ENCODE results near the gene NBDY. TPM values are rescaled to one million over a fixed set of nuclear protein-coding genes. Genes with fewer than 3 reads are reported as not detected.

The NBDY gene
- total RNA-seq, 1 donor = 11.9 TPM

DNA sequence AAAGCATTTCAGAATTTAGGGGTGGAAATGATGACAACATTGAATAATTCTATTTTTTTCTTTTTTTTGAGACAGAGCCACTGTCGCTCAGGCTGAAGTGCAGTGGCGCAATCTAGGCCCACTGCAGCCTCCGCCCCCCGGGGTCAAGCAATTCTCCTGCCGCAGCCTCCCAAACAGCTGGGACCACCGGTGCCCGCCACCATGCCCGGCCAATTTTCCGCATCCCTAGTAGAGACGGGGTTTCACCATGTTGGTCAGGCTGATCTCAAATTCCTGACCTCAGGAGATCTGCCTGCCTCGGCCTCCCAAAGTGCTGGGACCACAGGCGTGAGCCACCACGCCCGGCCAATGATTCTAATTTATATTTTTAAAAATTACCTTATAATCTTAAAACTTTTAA lies 7.2 kb downstream of the NBDY start:
- no peak overlapping the region for H3K4me3 ChIP-seq (ENCODE audit: low read depth, low read length)
- no peak for DNase-seq (ENCODE audit: low read depth)
- TF ChIP-seq, protein P1, sequence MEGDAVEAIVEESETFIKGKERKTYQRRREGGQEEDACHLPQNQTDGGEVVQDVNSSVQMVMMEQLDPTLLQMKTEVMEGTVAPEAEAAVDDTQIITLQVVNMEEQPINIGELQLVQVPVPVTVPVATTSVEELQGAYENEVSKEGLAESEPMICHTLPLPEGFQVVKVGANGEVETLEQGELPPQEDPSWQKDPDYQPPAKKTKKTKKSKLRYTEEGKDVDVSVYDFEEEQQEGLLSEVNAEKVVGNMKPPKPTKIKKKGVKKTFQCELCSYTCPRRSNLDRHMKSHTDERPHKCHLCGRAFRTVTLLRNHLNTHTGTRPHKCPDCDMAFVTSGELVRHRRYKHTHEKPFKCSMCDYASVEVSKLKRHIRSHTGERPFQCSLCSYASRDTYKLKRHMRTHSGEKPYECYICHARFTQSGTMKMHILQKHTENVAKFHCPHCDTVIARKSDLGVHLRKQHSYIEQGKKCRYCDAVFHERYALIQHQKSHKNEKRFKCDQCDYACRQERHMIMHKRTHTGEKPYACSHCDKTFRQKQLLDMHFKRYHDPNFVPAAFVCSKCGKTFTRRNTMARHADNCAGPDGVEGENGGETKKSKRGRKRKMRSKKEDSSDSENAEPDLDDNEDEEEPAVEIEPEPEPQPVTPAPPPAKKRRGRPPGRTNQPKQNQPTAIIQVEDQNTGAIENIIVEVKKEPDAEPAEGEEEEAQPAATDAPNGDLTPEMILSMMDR (IDR thresholded peaks at IDR 0.05; ENCODE audit: insufficient read depth, low read length) = no peak

DNA sequence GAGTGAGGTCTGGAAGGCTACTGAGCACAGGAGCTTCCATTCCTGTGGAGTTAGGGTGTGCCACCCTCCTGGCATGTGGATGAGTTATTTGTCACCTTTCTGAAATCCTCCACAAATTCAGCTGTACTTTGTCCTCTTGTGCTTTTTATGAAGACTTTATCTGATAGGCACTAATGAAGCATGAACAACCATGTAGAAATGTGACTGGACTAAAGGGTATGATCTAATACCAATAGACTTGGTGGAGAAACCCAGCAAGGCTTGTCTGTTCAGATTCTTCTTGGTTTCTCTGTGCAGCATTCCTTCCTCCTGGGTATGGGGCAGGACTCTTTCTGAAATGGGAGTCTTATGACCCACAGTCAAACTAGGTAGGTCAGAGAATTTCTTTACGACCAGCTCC lies 9.6 kb downstream of the NBDY start:
- no peak for DNase-seq (ENCODE audit: low read depth)
- H3K4me3 ChIP-seq (ENCODE audit: low read depth, low read length) = no peak overlapping the region
- TF ChIP-seq, protein P1 (IDR thresholded peaks at IDR 0.05; ENCODE audit: insufficient read depth, low read length) = no peak

DNA sequence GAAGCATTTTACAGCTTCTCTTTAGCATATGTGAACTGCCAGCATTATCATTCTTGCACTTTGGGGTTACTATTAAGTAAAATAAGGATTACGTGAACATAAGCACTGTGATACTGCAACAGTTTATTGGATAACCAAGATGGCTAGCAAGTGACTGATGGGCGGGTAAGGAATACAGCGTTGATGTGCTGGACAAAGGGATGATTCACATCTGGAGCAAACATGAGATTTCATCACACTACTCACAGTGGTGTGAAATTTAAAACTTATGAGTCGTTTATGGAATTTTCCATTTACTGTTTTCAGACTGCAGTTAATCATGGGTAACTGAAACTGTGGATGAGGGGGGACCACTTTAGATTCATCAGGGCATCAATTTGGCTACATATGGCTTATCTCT lies 16.0 kb downstream of the NBDY start:
- H3K4me3 ChIP-seq (ENCODE audit: low read depth, low read length) = no peak overlapping the region
- DNase-seq (ENCODE audit: low read depth) = peak; percentile 66
- TF ChIP-seq, protein P1 (IDR thresholded peaks at IDR 0.05; ENCODE audit: insufficient read depth, low read length) = no peak

DNA sequence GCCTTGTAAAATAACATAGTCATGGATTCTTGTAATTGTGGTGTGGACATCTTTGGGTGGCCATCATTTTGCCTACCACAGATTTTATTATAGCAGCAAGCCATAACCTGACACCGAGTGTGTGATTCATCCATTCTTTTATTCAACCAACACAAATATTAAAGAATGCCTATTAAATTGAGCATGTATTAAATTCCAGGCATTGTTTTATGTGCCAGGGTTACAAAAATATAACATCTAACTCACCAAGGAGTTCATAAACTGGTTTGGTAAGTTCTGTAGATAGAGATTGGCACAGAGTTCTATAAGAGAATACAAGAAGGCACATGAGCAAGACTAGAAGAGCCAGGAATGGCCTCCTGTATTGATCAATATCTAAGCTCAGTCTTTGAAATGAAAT lies 18.0 kb downstream of the NBDY start:
- TF ChIP-seq, protein P1 (IDR thresholded peaks at IDR 0.05; ENCODE audit: insufficient read depth, low read length) = no peak
- no peak for DNase-seq (ENCODE audit: low read depth)
- no peak overlapping the region for H3K4me3 ChIP-seq (ENCODE audit: low read depth, low read length)

DNA sequence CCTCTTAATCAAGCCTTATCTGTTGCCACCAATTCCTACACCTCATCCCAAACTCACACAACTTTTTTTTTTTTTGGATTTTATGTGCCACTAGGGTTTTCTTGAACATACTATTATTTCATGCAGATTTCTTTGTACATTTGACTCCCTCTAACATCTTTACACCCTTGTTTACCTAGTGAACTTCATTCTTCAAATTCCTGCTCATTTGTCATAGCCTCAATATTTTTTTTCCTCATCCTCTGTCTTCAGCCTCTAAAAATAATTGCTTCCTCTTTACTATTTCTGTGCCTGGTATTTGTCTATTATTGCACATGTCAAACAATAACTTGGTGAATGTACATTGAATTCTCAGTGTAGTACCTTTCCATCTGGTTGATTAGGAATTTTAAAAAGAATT lies 22.0 kb downstream of the NBDY start:
- TF ChIP-seq, protein P1 (IDR thresholded peaks at IDR 0.05; ENCODE audit: insufficient read depth, low read length) = no peak
- DNase-seq (ENCODE audit: low read depth) = no peak
- H3K4me3 ChIP-seq (ENCODE audit: low read depth, low read length) = no peak overlapping the region

DNA sequence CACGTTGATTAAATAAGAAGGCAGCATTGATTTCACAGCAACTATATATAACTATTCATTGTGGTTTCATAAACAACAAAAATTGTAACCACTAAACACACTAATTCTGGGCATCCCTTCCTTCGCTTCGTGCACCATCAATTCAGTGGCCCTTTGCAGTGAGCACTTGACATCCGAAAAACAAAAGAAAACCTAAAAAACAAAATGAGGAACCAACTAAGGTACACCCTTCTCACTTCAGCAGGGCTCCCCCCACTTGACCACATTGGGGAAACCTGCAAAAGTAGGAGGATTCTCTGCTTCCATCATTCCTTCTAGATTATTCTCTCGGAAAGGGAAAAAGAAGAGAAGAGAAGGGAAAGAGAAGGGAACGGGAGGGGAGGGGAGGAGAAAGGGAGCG lies 28.3 kb downstream of the NBDY start:
- no peak for DNase-seq (ENCODE audit: low read depth)
- TF ChIP-seq, protein P1 (IDR thresholded peaks at IDR 0.05; ENCODE audit: insufficient read depth, low read length) = no peak
- H3K4me3 ChIP-seq (ENCODE audit: low read depth, low read length) = no peak overlapping the region

DNA sequence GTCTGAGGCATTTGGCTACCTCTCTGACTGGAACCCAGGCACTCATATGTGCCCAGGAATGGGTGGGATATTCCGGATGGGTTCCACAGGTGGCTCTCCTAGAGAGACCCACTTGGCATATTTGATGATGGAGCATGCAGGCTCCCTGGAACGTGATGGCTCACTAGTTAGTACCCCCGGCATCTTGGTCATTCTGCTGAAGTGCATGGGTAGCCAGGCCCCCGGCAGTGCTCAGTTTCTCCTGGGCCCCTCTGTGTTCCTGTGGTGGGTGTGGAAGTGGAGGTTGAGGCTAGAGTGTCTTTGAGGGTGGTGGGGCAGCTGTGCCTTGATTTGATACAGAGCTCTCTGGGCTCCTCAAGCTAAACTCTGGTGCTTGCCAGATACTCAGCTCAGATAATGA lies 29.4 kb downstream of the NBDY start:
- TF ChIP-seq, protein P1 (IDR thresholded peaks at IDR 0.05; ENCODE audit: insufficient read depth, low read length) = no peak
- DNase-seq (ENCODE audit: low read depth) = no peak
- no peak overlapping the region for H3K4me3 ChIP-seq (ENCODE audit: low read depth, low read length)

Data from fibroblast of the aortic adventitia (primary cell).